Stimulated activated CD4-positive, alpha-beta T cell treated with anti-CD3 and anti-CD28 coated beads, Interleukin-4, amount 100 ng/mL, for 1 hour (primary cell): ENCODE data around the gene NOC2L.
"Not testable (repeated sequence)": the region's sequence is repeated elsewhere in the genome, so short reads cannot be mapped to it uniquely, and the experiment has no call there.

Source experiments
- DNase-seq: peaks from one replicate; pipeline ENCODE4 v3.0.0-alpha.2; 2020

The NOC2L gene

GRCh38 chr1:958823-959730 is at the start of gene NOC2L:
Gene NOC2L (minus strand): TSS chr1:959256. CDS start chr1:959240, 16 bp downstream.
- peak; percentile 97 for DNase-seq

- DNase-seq = no peak
Measured at GRCh38 chr1:1006305-1007159, 47.5 kb upstream of the NOC2L start.

GRCh38 chr1:1005774-1006304 is 46.8 kb upstream of the NOC2L start:
- DNase-seq = no peak

- no peak for DNase-seq
Measured at GRCh38 chr1:1004780-1005697, 46.0 kb upstream of the NOC2L start.

- DNase-seq = no peak
Measured at GRCh38 chr1:1004420-1004779, 45.3 kb upstream of the NOC2L start.

GRCh38 chr1:1003618-1004419 is 44.8 kb upstream of the NOC2L start:
- DNase-seq = no peak

- DNase-seq = peak; percentile 4
Measured at GRCh38 chr1:1001057-1001783, 42.2 kb upstream of the NOC2L start.

GRCh38 chr1:1000357-1001056 is 41.5 kb upstream of the NOC2L start:
- peak; percentile 71 for DNase-seq

GRCh38 chr1:999725-1000356 is 40.8 kb upstream of the NOC2L start, which contains the start of gene HES4:
Gene HES4 (minus strand): TSS chr1:1000097. CDS start chr1:999973, 124 bp downstream.
- DNase-seq = peak; percentile 69

- DNase-seq = no peak
Measured at GRCh38 chr1:998995-999724, 40.1 kb upstream of the NOC2L start.

GRCh38 chr1:998745-998994 is 39.6 kb upstream of the NOC2L start:
- DNase-seq = no peak

- DNase-seq = no peak
Measured at GRCh38 chr1:997993-998744, 39.1 kb upstream of the NOC2L start.

GRCh38 chr1:997713-997992 is 38.6 kb upstream of the NOC2L start:
- no peak for DNase-seq

- DNase-seq = no peak
Measured at GRCh38 chr1:996851-997712, 38.0 kb upstream of the NOC2L start.

GRCh38 chr1:995665-996633 is 36.9 kb upstream of the NOC2L start:
- no peak for DNase-seq

- DNase-seq = not testable (repeated sequence)
Measured at GRCh38 chr1:994546-994945, 35.5 kb upstream of the NOC2L start.
